GM12878 (cell line): ENCODE data around the gene METTL14. TPM values are rescaled to one million over a fixed set of nuclear protein-coding genes. Genes with fewer than 3 reads are reported as not detected.

Experiments used
- ATAC-seq: fragments of 200-7000 bp; cut with Tn5 transposase; 3 replicates; pipeline ENCODE4 v1.9.1; 2020; ENCODE audit warnings: mild to moderate bottlenecking, moderate library complexity
- BruUV-seq: library from RNA; stranded (reverse); fragments of 400-500 nt; replicated peaks from 2 replicates; lab custom pipeline; 2021; lab: Mats Ljungman, UMichigan
- CTCF ChIA-PET: fragments of 300-600 bp; sonication (Branson Sonifier 250); formaldehyde crosslinking; extraction: SDS; loops from one replicate; lab custom pipeline; 2021; ENCODE audit warnings: inconsistent platforms; lab: Yijun Ruan, JAX
- POLR2A ChIA-PET: fragments of 350-600 bp; formaldehyde crosslinking; extraction: SDS; loops from one replicate; lab custom pipeline; 2021; ENCODE audit warnings: inconsistent platforms; lab: Charles Lee
- RAD21 ChIA-PET: fragments of 300-600 bp; sonication (Branson Sonifier 250); formaldehyde crosslinking; loops from one replicate; lab custom pipeline; 2023; ENCODE audit warnings: antibody characterized with exemption; ENCODE audit not compliant: unreplicated experiment; lab: Charles Lee
- SMC1A ChIA-PET: fragments of 300-600 bp; sonication (Branson Sonifier 250); formaldehyde crosslinking; loops from one replicate; lab custom pipeline; 2023; ENCODE audit not compliant: unreplicated experiment, uncharacterized antibody; lab: Charles Lee
- DNase-seq: peaks from one replicate; pipeline ENCODE4 v3.0.0-alpha.2; 2011; ENCODE audit warnings: low read depth, low spot score
- FAIRE-seq: peaks from 3 replicates; lab custom pipeline; 2011; peaks lifted over from hg19 to GRCh38; lab: Jason Lieb, UNC
- H2AFZ ChIP-seq: 2 replicates; pipeline ENCODE4 v1.6.0; 2011; ENCODE audit warnings: low read depth, low read length, control low read depth; ENCODE audit not compliant: control insufficient read depth
- H3K27ac ChIP-seq: 2 replicates; pipeline ENCODE4 v1.5.1; 2011; ENCODE audit warnings: control low read depth; ENCODE audit not compliant: control insufficient read depth, insufficient read depth
- H3K27me3 ChIP-seq, 2 experiments: replicated peaks in 1 of 2; 2 replicates each; pipeline versions ENCODE4 v1.6.0 to v1.6.1; 2011; ENCODE audit warnings: low read length in 1 of 2; ENCODE audit not compliant: control insufficient read depth in 2 of 2, insufficient read depth in 2 of 2
- H3K36me3 ChIP-seq, 2 experiments: 2 replicates each; pipeline ENCODE4 v1.5.1; 2011; ENCODE audit warnings: low read length in 1 of 2; ENCODE audit not compliant: control insufficient read depth in 2 of 2, insufficient read depth in 2 of 2
- H3K4me1 ChIP-seq: 2 replicates; pipeline ENCODE4 v1.6.1; 2011; ENCODE audit warnings: mild to moderate bottlenecking, low read length, moderate library complexity, mixed read lengths; ENCODE audit not compliant: control insufficient read depth, insufficient read depth
- H3K4me2 ChIP-seq: 2 replicates; pipeline ENCODE4 v1.6.0; 2011; ENCODE audit warnings: control low read depth; ENCODE audit not compliant: control insufficient read depth, insufficient read depth
- H3K4me3 ChIP-seq: fragments of 200-600 bp; sonication (generic); 2 replicates; pipeline ENCODE4 v1.5.1; 2016
- H3K79me2 ChIP-seq: 2 replicates; pipeline ENCODE4 v1.6.0; 2011; ENCODE audit warnings: low read length; ENCODE audit not compliant: control insufficient read depth, insufficient read depth
- H3K9ac ChIP-seq: 2 replicates; pipeline ENCODE4 v1.8.0; 2011; ENCODE audit warnings: low read length, control low read depth, mixed read lengths; ENCODE audit not compliant: control insufficient read depth, insufficient read depth
- H3K9me3 ChIP-seq: replicated peaks from 3 replicates; pipeline ENCODE4 v1.5.1; 2011; ENCODE audit warnings: mild to moderate bottlenecking, low read length; ENCODE audit not compliant: control insufficient read depth, insufficient read depth
- H4K20me1 ChIP-seq: 2 replicates; pipeline ENCODE4 v1.6.0; 2011; ENCODE audit not compliant: control insufficient read depth, insufficient read depth
- ATF3 ChIP-seq: IDR thresholded peaks from 2 replicates; pipeline ENCODE4 v1.6.1; 2011; ENCODE audit warnings: low read depth, mild to moderate bottlenecking, low read length, moderate library complexity, borderline replicate concordance; ENCODE audit errors: extremely low read depth
- BHLHE40 ChIP-seq, 2 experiments: fragments of 450-650 bp in 1 of 2; IDR thresholded peaks; 2 replicates each; pipeline ENCODE4 v1.6.1; 2011 to 2017; ENCODE audit warnings: low read depth in 2 of 2, borderline replicate concordance in 1 of 2, improper control_type of control experiment in 1 of 2, low read length in 1 of 2, mild to moderate bottlenecking in 1 of 2
- BRCA1 ChIP-seq: IDR thresholded peaks from 2 replicates; pipeline ENCODE4 v1.6.1; 2011; ENCODE audit warnings: low read depth, low read length, improper control_type of control experiment
- E4F1 ChIP-seq: fragments of 450-650 bp; IDR thresholded peaks from 2 replicates; pipeline ENCODE4 v1.6.1; 2018; ENCODE audit warnings: borderline replicate concordance, mild to moderate bottlenecking; ENCODE audit not compliant: partially characterized antibody
- FOXK2 ChIP-seq: fragments of 450-650 bp; IDR thresholded peaks from 2 replicates; pipeline ENCODE4 v1.6.1; 2017; ENCODE audit warnings: mild to moderate bottlenecking, moderate library complexity
- HDAC6 ChIP-seq: fragments of 200-600 bp; sonication (generic); IDR thresholded peaks from one replicate; pipeline ENCODE4 v1.8.0; 2017; ENCODE audit warnings: antibody characterized with exemption; ENCODE audit not compliant: unreplicated experiment
- KAT2A ChIP-seq: conservative IDR thresholded peaks from 2 replicates; pipeline ENCODE4 v1.6.1; 2011; ENCODE audit warnings: low read depth, low read length; ENCODE audit not compliant: control insufficient read depth
- MYB ChIP-seq: fragments of 150-350 bp; IDR thresholded peaks from 2 replicates; pipeline ENCODE4 v1.6.1; 2014; ENCODE audit warnings: mild to moderate bottlenecking, low read depth, low read length, borderline replicate concordance
- POLR2AphosphoS2 ChIP-seq: IDR thresholded peaks from 2 replicates; pipeline ENCODE4 v1.6.1; 2011; ENCODE audit warnings: low read depth, mild to moderate bottlenecking, low read length, improper control_type of control experiment, moderate library complexity
- SMC3 ChIP-seq: IDR thresholded peaks from 2 replicates; pipeline ENCODE4 v1.6.1; 2011; ENCODE audit warnings: low read length, improper control_type of control experiment, borderline replicate concordance
- SUZ12 ChIP-seq: fragments of 200-600 bp; sonication (generic); IDR thresholded peaks from one replicate; pipeline ENCODE4 v1.6.1; 2018; ENCODE audit warnings: antibody characterized with exemption, mild to moderate bottlenecking; ENCODE audit not compliant: unreplicated experiment
- TAF1 ChIP-seq: IDR thresholded peaks from 2 replicates; pipeline ENCODE4 v1.6.1; 2011; ENCODE audit warnings: mild to moderate bottlenecking, low read depth, low read length, borderline replicate concordance
- ZZZ3 ChIP-seq: IDR thresholded peaks from 2 replicates; pipeline ENCODE4 v1.6.1; 2011; ENCODE audit warnings: low read depth; ENCODE audit not compliant: control insufficient read depth, insufficient read length
- WGBS: methylation state at CpG from one replicate; pipeline ENCODE4 v1.1.6; 2016; ENCODE audit warnings: low lambda C conversion rate; ENCODE audit not compliant: insufficient replicate concordance, insufficient coverage; ENCODE audit errors: missing lambda C conversion rate; 5-methylcytosine and 5-hydroxymethylcytosine counted together
- in situ Hi-C: fragments of 300-500 bp; cut with MboI; formaldehyde crosslinking; loops from 9 replicates; pipeline ENCODE4 v1.14.3; 2018; ENCODE audit warnings: mixed read lengths
- intact Hi-C: fragments of 100-400 bp; cut with micrococcal nuclease; formaldehyde crosslinking; loops from one replicate; pipeline ENCODE4 v1.14.2; 2022; ENCODE audit not compliant: unreplicated experiment
- polyA plus RNA-seq, 11 experiments: library from polyadenylated mRNA; depleted of rRNA in 4 of 11; unstranded in 6 of 11; stranded (reverse) in 5 of 11; fragments of >200 nt; fragmentation: Nextera tagmentation in 4 of 11; fragmentation: Illumina TruSeq in 1 of 11; extraction: Ambion mirVana in 4 of 11; extraction: Trizol in 1 of 11; gene quantifications; 1 replicate in 1 of 11; 2 replicates in 10 of 11; pipeline versions ENCODE4 v1.2.1 to v1.2.3, GENCODE V29; 2011 to 2016; ENCODE audit warnings: inconsistent platforms in 2 of 11, missing spikeins in 2 of 11, low read depth in 1 of 11
- total RNA-seq, 4 experiments: library from RNA; depleted of rRNA in 3 of 4; stranded (reverse); fragments of >200 nt in 3 of 4; fragmentation: Illumina TruSeq in 1 of 4; extraction: Trizol in 1 of 4; gene quantifications; 2 replicates each; pipeline versions ENCODE4 v1.2.1 to v1.2.3, GENCODE V29; 2013 to 2021
- TF ChIP-seq, protein P1 (sequence below): IDR thresholded peaks from 2 replicates; pipeline ENCODE4 v1.6.1; 2012; ENCODE audit warnings: mild to moderate bottlenecking, low read depth, low read length
- TF ChIP-seq, protein P2 (sequence below): fragments of 450-650 bp; IDR thresholded peaks from 2 replicates; pipeline ENCODE4 v1.6.1; 2014; ENCODE audit warnings: mild to moderate bottlenecking

Gene METTL14
- total and polyA plus RNA-seq, 10 of the 15 experiments (the other 5 are each of a cell fraction or from before 2014, with no cell fraction given) = 11.2 to 44.9 (median 27.6) TPM

- TF ChIP-seq BRCA1 = no peak
- TF ChIP-seq SUZ12 = no peak
- TF ChIP-seq MYB = no peak
Observed at GRCh38 chr4:118759481-118759880, 74.3 kb downstream of the METTL14 start (continued).

GRCh38 chr4:118760092-118760491 lies 74.9 kb downstream of the METTL14 start:
- ChIA-PET CTCF (interaction anchor here (1.0 to 1.5 kb wide), 6 partner anchors 12 to 131 kb away, joined by 3 to 7 read pairs (median 4); partner anchors contain the start of gene SEC24D), RAD21 (no interaction called here), SMC1A (interaction anchor here (1.0 to 1.4 kb wide), 3 partner anchors 11 to 129 kb away, joined by 3 to 5 read pairs (median 4); partner anchors contain the start of gene SYNPO2), POLR2A (no interaction called here)
- no peak overlapping the region for H3K4me3 ChIP-seq
- no peaks in the 10 kb centered on the region for H4K20me1 ChIP-seq
- intact Hi-C loops (no loop called here), in situ Hi-C loops (loop anchor here (10.0 kb wide), 2 partner anchors 55 to 535 kb away; no protein-coding TSS in a partner anchor)
- H2AFZ ChIP-seq = no peak overlapping the region; the same call in 1 of the 2 replicates
- peaks cover 13% of the 10 kb centered on the region for H3K4me1 ChIP-seq
- ATAC-seq (peak; percentile 57), DNase-seq (no peak), FAIRE-seq (no peak)
- H3K27me3 ChIP-seq = no peaks in the 10 kb centered on the region
- WGBS = 66% methylated on average over 3 of the region's 3 CpGs
- H3K4me2 ChIP-seq = peak overlapping the region; percentile 39
- H3K79me2 ChIP-seq = peaks cover 2% of the 10 kb centered on the region; the same call in 1 of the 2 replicates
- peaks cover 0 to 26% of the 10 kb centered on the region in 2 experiments; a peak in 3 of 4 replicates for H3K36me3 ChIP-seq
- no TSS peak for BruUV-seq
- no peaks in the 10 kb centered on the region for H3K9me3 ChIP-seq
- H3K27ac ChIP-seq = no peak overlapping the region
- no peak overlapping the region for H3K9ac ChIP-seq
- no peak for TF ChIP-seq HDAC6
- TF ChIP-seq, protein P1, sequence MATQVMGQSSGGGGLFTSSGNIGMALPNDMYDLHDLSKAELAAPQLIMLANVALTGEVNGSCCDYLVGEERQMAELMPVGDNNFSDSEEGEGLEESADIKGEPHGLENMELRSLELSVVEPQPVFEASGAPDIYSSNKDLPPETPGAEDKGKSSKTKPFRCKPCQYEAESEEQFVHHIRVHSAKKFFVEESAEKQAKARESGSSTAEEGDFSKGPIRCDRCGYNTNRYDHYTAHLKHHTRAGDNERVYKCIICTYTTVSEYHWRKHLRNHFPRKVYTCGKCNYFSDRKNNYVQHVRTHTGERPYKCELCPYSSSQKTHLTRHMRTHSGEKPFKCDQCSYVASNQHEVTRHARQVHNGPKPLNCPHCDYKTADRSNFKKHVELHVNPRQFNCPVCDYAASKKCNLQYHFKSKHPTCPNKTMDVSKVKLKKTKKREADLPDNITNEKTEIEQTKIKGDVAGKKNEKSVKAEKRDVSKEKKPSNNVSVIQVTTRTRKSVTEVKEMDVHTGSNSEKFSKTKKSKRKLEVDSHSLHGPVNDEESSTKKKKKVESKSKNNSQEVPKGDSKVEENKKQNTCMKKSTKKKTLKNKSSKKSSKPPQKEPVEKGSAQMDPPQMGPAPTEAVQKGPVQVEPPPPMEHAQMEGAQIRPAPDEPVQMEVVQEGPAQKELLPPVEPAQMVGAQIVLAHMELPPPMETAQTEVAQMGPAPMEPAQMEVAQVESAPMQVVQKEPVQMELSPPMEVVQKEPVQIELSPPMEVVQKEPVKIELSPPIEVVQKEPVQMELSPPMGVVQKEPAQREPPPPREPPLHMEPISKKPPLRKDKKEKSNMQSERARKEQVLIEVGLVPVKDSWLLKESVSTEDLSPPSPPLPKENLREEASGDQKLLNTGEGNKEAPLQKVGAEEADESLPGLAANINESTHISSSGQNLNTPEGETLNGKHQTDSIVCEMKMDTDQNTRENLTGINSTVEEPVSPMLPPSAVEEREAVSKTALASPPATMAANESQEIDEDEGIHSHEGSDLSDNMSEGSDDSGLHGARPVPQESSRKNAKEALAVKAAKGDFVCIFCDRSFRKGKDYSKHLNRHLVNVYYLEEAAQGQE = no peak
- no peak for TF ChIP-seq ZZZ3
- no peak for TF ChIP-seq TAF1
- no peak for TF ChIP-seq POLR2AphosphoS2
- TF ChIP-seq SMC3 = no peak
- TF ChIP-seq, protein P2, sequence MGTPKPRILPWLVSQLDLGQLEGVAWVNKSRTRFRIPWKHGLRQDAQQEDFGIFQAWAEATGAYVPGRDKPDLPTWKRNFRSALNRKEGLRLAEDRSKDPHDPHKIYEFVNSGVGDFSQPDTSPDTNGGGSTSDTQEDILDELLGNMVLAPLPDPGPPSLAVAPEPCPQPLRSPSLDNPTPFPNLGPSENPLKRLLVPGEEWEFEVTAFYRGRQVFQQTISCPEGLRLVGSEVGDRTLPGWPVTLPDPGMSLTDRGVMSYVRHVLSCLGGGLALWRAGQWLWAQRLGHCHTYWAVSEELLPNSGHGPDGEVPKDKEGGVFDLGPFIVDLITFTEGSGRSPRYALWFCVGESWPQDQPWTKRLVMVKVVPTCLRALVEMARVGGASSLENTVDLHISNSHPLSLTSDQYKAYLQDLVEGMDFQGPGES = no peak
- no peak for TF ChIP-seq KAT2A
- TF ChIP-seq E4F1 = no peak
- TF ChIP-seq ATF3 = no peak
- no peak for TF ChIP-seq BHLHE40 (IDR thresholded peaks at IDR 0.05; ENCODE audit: borderline replicate concordance in 1 of 2, low read depth in 2 of 2, low read length in 1 of 2)
- no peak for TF ChIP-seq FOXK2
